Gastroesophageal sphincter (tissue), 4 donors: ENCODE results near the gene LSAMP. TPM values are rescaled to one million over a fixed set of nuclear protein-coding genes. Genes with fewer than 3 reads are reported as not detected.

Source experiments
- ATAC-seq: fragments of 150-250 bp; one replicate; pipeline ENCODE4 v1.9.1; 2016; ENCODE audit warnings: mild to moderate bottlenecking, moderate library complexity
- H3K27ac ChIP-seq, 4 donors: fragments of 200-600 bp; sonication (generic) in 3 of 4; 1 replicate in 3 of 4; 2 replicates in 1 of 4; pipeline ENCODE4 v1.5.1; 2016 to 2019
- H3K27me3 ChIP-seq: fragments of 200-600 bp; sonication (generic); one replicate; pipeline ENCODE4 v1.5.1; 2019
- H3K36me3 ChIP-seq, 2 donors: fragments of 200-600 bp; sonication (generic); one replicate each; pipeline ENCODE4 v1.5.1; 2019; ENCODE audit warnings: control low read depth in 1 of 2
- H3K4me1 ChIP-seq, 3 donors: fragments of 200-600 bp; sonication (generic); 1 replicate in 2 of 3; 2 replicates in 1 of 3; pipeline ENCODE4 v1.5.1; 2016 to 2019; ENCODE audit warnings: control low read depth in 2 of 3
- H3K4me3 ChIP-seq, 2 donors: fragments of 200-600 bp; sonication (generic); one replicate each; pipeline ENCODE4 v1.5.1; 2019; ENCODE audit warnings: mild to moderate bottlenecking in 1 of 2, moderate library complexity in 1 of 2
- H3K9me3 ChIP-seq, 3 donors: fragments of 200-600 bp; sonication (generic); one replicate each; pipeline ENCODE4 v1.5.1; 2017 to 2019; ENCODE audit warnings: control low read depth in 2 of 3
- EP300 ChIP-seq: sonication (generic); formaldehyde crosslinking; IDR thresholded peaks from one replicate; pipeline ENCODE4 v1.6.1; 2017; ENCODE audit warnings: antibody characterized with exemption, mild to moderate bottlenecking
- POLR2A ChIP-seq, 2 donors: fragments of 450-650 bp; IDR thresholded peaks; one replicate each; pipeline ENCODE4 v1.6.1; 2017; ENCODE audit warnings: antibody characterized with exemption in 2 of 2, mild to moderate bottlenecking in 2 of 2, moderate library complexity in 1 of 2
- POLR2AphosphoS5 ChIP-seq: sonication (generic); formaldehyde crosslinking; IDR thresholded peaks from one replicate; pipeline ENCODE4 v1.6.1; 2017; ENCODE audit warnings: antibody characterized with exemption
- WGBS, 2 donors: methylation state at CpG; one replicate each; pipeline ENCODE4 v1.1.5; 2018; ENCODE audit warnings: low coverage in 1 of 2; 5-methylcytosine and 5-hydroxymethylcytosine counted together
- total RNA-seq, 4 donors: library from RNA; depleted of rRNA; stranded (reverse); fragments of >200 nt; gene quantifications; one replicate each; pipeline ENCODE4 v1.1.0, GENCODE V29; 2016
- TF ChIP-seq, protein P1 (sequence below), 4 experiments: fragments of 200-600 bp in 2 of 4; fragments of 450-650 bp in 2 of 4; sonication (generic) in 1 of 4; IDR thresholded peaks; one replicate each; pipeline ENCODE4 v1.5.1; 2017 to 2019; ENCODE audit warnings: antibody characterized with exemption in 4 of 4, mild to moderate bottlenecking in 2 of 4, moderate library complexity in 2 of 4

The LSAMP gene
- total RNA-seq, 4 donors from 2014 or later = 1.5 to 9.3 (median 3.6) TPM

DNA sequence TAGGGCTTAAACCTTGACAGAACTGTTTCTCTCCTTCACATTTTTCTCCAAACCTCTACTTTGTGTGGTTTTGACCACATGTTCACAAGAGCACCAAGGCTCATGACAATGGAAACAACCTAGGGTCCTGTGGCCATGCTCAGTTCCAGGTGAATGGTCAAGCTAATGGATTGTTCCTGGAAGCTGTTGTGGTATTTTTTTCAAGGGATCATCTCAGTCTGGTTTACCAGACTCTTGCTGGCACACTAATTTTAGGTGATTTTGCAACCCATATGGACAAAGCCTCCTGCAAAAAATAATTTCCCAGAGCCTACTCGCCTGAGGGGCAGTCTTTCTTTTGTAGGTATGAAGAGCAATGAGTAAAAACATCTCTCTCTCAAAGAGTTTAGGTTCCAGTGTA is 67.2 kb downstream of the LSAMP start:
- no peaks in the 10 kb centered on the region for H3K27me3 ChIP-seq
- no peak for ATAC-seq
- TF ChIP-seq POLR2A (IDR thresholded peaks at IDR 0.05) (no peak), POLR2AphosphoS5 (no peak), EP300 (no peak)
- TF ChIP-seq, protein P1, sequence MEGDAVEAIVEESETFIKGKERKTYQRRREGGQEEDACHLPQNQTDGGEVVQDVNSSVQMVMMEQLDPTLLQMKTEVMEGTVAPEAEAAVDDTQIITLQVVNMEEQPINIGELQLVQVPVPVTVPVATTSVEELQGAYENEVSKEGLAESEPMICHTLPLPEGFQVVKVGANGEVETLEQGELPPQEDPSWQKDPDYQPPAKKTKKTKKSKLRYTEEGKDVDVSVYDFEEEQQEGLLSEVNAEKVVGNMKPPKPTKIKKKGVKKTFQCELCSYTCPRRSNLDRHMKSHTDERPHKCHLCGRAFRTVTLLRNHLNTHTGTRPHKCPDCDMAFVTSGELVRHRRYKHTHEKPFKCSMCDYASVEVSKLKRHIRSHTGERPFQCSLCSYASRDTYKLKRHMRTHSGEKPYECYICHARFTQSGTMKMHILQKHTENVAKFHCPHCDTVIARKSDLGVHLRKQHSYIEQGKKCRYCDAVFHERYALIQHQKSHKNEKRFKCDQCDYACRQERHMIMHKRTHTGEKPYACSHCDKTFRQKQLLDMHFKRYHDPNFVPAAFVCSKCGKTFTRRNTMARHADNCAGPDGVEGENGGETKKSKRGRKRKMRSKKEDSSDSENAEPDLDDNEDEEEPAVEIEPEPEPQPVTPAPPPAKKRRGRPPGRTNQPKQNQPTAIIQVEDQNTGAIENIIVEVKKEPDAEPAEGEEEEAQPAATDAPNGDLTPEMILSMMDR (IDR thresholded peaks at IDR 0.05) = no peak
- no peaks in the 10 kb centered on the region for H3K36me3 ChIP-seq
- no peak overlapping the region for H3K27ac ChIP-seq
- no peaks in the 10 kb centered on the region for H3K9me3 ChIP-seq
- WGBS, 2 donors = 83 to 93% methylated on average over 1 of the region's 1 CpG
- no peak overlapping the region for H3K4me3 ChIP-seq
- H3K4me1 ChIP-seq = no peaks in the 10 kb centered on the region

DNA sequence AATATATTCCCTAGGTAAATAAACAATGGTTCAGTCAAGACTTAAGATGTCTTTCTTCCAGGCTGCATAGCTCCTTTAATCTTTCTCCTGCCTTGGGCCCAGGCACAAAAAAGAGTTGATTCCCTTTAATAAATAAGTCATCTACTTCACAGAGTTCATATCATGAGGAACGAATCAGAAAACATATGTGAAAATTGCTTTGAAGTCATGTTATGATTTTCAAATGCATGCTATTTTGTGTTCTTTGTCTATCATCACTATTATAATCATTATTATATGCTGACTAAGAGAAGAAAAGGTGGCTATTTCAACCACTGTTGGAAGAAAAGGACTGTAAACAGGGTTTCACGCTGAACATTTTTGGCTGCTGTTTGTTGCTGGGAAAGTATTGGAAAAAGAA is 70.4 kb downstream of the LSAMP start:
- no peaks in the 10 kb centered on the region for H3K36me3 ChIP-seq
- 42 to 56% methylated on average over 1 to 2 of the region's 2 CpGs for WGBS, 2 donors
- H3K27ac ChIP-seq = no peak overlapping the region
- no peaks in the 10 kb centered on the region for H3K9me3 ChIP-seq
- H3K4me1 ChIP-seq = no peaks in the 10 kb centered on the region
- ATAC-seq = no peak
- TF ChIP-seq, protein P1 (IDR thresholded peaks at IDR 0.05) = no peak
- TF ChIP-seq POLR2A (IDR thresholded peaks at IDR 0.05) = no peak
- no peak for TF ChIP-seq EP300
- TF ChIP-seq POLR2AphosphoS5 = no peak
- no peak overlapping the region for H3K4me3 ChIP-seq
- H3K27me3 ChIP-seq = no peaks in the 10 kb centered on the region

DNA sequence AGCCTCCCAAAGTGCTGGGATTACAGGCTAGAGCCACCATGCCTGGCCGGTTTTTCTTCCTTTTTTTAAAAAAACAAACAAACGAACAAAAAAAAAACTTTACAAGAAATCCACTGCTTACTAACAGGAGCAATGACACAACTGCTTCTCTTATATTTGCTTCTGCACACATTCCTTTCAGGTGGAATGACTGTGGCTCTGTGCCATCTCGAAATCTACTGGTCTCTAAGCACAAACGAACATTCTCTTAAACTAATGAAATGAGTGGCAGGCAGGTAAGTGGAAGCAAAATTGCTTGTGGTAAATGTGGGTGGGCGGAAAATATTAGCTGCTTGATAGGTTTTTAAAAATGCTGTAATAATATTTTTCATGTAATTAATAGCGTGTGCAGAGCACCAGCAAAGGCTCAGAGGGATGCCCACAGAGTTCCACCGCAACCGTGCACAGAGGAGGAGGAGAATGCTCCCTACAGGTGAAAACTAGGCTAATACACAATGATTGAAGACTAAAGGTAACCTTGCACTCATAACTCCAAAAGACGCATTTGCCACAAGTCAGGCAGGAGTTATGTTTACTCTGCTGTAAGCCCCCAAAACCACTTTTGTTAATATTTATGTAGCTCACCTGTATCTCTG is 77.4 kb downstream of the LSAMP start:
- Histone ChIP-seq H3K36me3 (no peaks in the 10 kb centered on the region), H3K9me3 (no peaks in the 10 kb centered on the region), H3K4me1 (no peaks in the 10 kb centered on the region), H3K27ac (no peak overlapping the region), H3K27me3 (no peaks in the 10 kb centered on the region), H3K4me3 (no peak overlapping the region)
- WGBS, 2 donors = 82 to 84% methylated on average over 8 to 9 of the region's 9 CpGs
- no peak for ATAC-seq
- no peak for TF ChIP-seq POLR2AphosphoS5
- no peak for TF ChIP-seq POLR2A (IDR thresholded peaks at IDR 0.05)
- TF ChIP-seq, protein P1 (IDR thresholded peaks at IDR 0.05) = no peak
- no peak for TF ChIP-seq EP300

DNA sequence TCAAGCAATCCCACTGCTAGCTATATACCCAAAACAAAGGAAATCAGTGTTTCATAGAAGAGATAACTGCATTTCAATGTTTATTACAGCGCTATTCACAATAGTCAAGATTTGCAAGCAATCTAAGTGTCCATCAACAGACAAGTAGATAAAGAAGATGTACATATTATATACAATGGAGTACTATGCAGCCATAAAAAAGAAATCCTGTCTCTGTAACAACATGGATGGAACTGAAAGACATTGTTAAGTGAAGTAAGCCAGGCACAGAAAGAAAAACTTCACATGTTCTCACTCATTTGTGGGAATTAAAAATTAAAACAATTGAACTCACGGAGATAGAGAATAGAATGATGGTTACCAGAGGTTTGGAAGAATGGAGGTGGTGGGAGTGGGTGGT is 89.2 kb downstream of the LSAMP start:
- Histone ChIP-seq H3K4me1 (no peaks in the 10 kb centered on the region), H3K9me3 (no peaks in the 10 kb centered on the region), H3K27ac (no peak overlapping the region), H3K27me3 (no peaks in the 10 kb centered on the region), H3K36me3 (no peaks in the 10 kb centered on the region), H3K4me3 (no peak overlapping the region)
- no peak for ATAC-seq
- 93 to 100% methylated on average over 1 to 2 of the region's 2 CpGs for WGBS, 2 donors
- TF ChIP-seq EP300 = no peak
- TF ChIP-seq, protein P1 (IDR thresholded peaks at IDR 0.05) = no peak
- no peak for TF ChIP-seq POLR2AphosphoS5
- no peak for TF ChIP-seq POLR2A (IDR thresholded peaks at IDR 0.05)

DNA sequence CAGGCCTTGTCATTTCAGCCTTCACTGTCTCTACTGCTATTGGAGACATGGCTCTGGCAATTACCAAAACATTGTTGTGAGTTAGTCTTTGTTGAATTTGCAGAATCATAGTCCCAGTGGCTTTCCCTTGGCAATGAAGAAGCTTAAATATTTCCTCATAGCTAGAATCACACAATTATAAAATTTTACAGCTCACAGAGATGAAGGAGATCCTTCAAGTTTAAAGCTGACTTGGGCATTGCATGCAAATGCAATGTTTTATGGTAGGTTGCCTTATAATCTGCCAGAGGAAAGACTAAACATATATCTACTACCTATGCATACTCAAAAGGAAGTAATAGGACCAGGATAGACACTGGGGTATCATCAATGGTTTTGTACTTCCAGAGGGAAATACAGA is 90.9 kb downstream of the LSAMP start:
- no peaks in the 10 kb centered on the region for H3K27me3 ChIP-seq
- no peaks in the 10 kb centered on the region for H3K4me1 ChIP-seq
- no peaks in the 10 kb centered on the region for H3K36me3 ChIP-seq
- H3K27ac ChIP-seq = no peak overlapping the region
- H3K4me3 ChIP-seq = no peak overlapping the region
- TF ChIP-seq POLR2A (IDR thresholded peaks at IDR 0.05) = no peak
- TF ChIP-seq POLR2AphosphoS5 = no peak
- TF ChIP-seq, protein P1 (IDR thresholded peaks at IDR 0.05) = no peak
- no peak for TF ChIP-seq EP300
- no peaks in the 10 kb centered on the region for H3K9me3 ChIP-seq
- ATAC-seq = no peak
